GM19035 (cell line): ENCODE measurements around the gene NAXD.

ENCODE experiments used
- ATAC-seq: cut with Tn5 transposase; IDR thresholded peaks from one replicate; pipeline ENCODE4 v1.9.1; 2021; ENCODE audit not compliant: unreplicated experiment

NAXD gene

GRCh38 chr13:110689041-110689440, 73.7 kb downstream of the NAXD start:
- ATAC-seq = no peak
